ENCODE results near the gene VPS4A. TPM values are rescaled to one million over a fixed set of nuclear protein-coding genes. Genes with fewer than 3 reads are reported as not detected.

VPS4A gene
- polyA plus RNA-seq, 1 of the 3 experiments (the other 2 are of a cell fraction): 20.8 TPM

GRCh38 chr16:69276148-69277115 is 34.7 kb upstream of the VPS4A start (continued):
- no peak for TF ChIP-seq NRF1 (IDR thresholded peaks at IDR 0.05; ENCODE audit: low read depth, low read length)
- peak; percentile 99 for TF ChIP-seq TCF12 (IDR thresholded peaks at IDR 0.05)
- peak; percentile 89 for TF ChIP-seq RCOR1 (IDR thresholded peaks at IDR 0.05; ENCODE audit: low read length)
- TF ChIP-seq RFX5 (IDR thresholded peaks at IDR 0.05; ENCODE audit: low read length): no peak
- no peak for TF ChIP-seq RAD21 (IDR thresholded peaks at IDR 0.05; ENCODE audit: low read length)
- TF ChIP-seq CTCF (IDR thresholded peaks at IDR 0.05): no peak
- no peak for TF ChIP-seq MXI1 (IDR thresholded peaks at IDR 0.05; ENCODE audit: low read depth, low read length)
- TF ChIP-seq RXRA (IDR thresholded peaks at IDR 0.05; ENCODE audit: borderline replicate concordance, low read depth): peak; percentile 83; the same call in 1 of the 2 replicates
- peak; percentile 28; the same call in 1 of the 2 replicates for TF ChIP-seq FOXM1 (IDR thresholded peaks at IDR 0.05; ENCODE audit: low read depth)
- TF ChIP-seq FOSL2 (IDR thresholded peaks at IDR 0.05; ENCODE audit: borderline replicate concordance, low read depth): peak; percentile 80
- 0 out of 2 replicates have a peak, but pooled peaks have one; percentile 25 for TF ChIP-seq USF1 (IDR thresholded peaks at IDR 0.05; ENCODE audit: borderline replicate concordance, low read depth)
- TF ChIP-seq YY1 (IDR thresholded peaks at IDR 0.05; ENCODE audit: low read depth): no peak

GRCh38 chr16:69277413-69277812 is 33.7 kb upstream of the VPS4A start:
- H3K9me2 ChIP-seq: no peaks in the 10 kb centered on the region
- H3K36me3 ChIP-seq (replicated peaks in 1 of 2; ENCODE audit: control insufficient read depth in 1 of 2, insufficient read depth in 2 of 2, low read length in 1 of 2): peaks cover 0 to 18% of the 10 kb centered on the region in 2 experiments
- no peaks in the 10 kb centered on the region for H3K27me3 ChIP-seq (ENCODE audit: insufficient read depth)
- H3K4me2 ChIP-seq: peak overlapping the region; percentile 67; the same call in 1 of the 2 replicates
- H4K20me1 ChIP-seq (ENCODE audit: insufficient read depth): no peaks in the 10 kb centered on the region
- peaks cover 46% of the 10 kb centered on the region for H3K79me2 ChIP-seq (ENCODE audit: insufficient read depth)
- no peak overlapping the region for H3K4me3 ChIP-seq (ENCODE audit: low read depth in 2 of 2, low read length in 1 of 2)
- peaks cover 10 to 26% of the 10 kb centered on the region in 2 experiments for H3K4me1 ChIP-seq (ENCODE audit: control insufficient read depth in 1 of 2, insufficient read depth in 2 of 2, low read depth in 1 of 2, low read length in 1 of 2)
- WGBS (ENCODE audit: low lambda C conversion rate): 71% methylated on average over 1 of the region's 1 CpG
- H3K9me3 ChIP-seq: no peaks in the 10 kb centered on the region
- CTCF ChIA-PET: interaction anchor here (0.6 to 1.9 kb wide), 2 partner anchors 9 to 127 kb away, joined by 4 to 5 read pairs; no protein-coding TSS in a partner anchor
- peaks cover 31% of the 10 kb centered on the region for H3F3A ChIP-seq (replicated peaks; ENCODE audit: insufficient read depth)
- H2AFZ ChIP-seq (ENCODE audit: low read depth): no peak overlapping the region
- peak overlapping the region; percentile 75 to 90; a peak in 3 of 4 replicates for H3K27ac ChIP-seq (ENCODE audit: low read depth in 2 of 2, low read length in 1 of 2)
- DNase-seq: no peak
- H3K9ac ChIP-seq: no peak overlapping the region
- POLR2A ChIA-PET: no interaction called here
- TF ChIP-seq EP300 (IDR thresholded peaks at IDR 0.05; ENCODE audit: borderline replicate concordance in 1 of 2, low read depth in 1 of 2, low read length in 1 of 2) (no peak), REST (IDR thresholded peaks at IDR 0.05; ENCODE audit: low read depth, low read length) (no peak), MEF2A (IDR thresholded peaks at IDR 0.05; ENCODE audit: borderline replicate concordance, low read depth) (no peak), CTCF (IDR thresholded peaks at IDR 0.05) (no peak), SIN3A (IDR thresholded peaks at IDR 0.05; ENCODE audit: borderline replicate concordance, low read depth, low read length) (no peak), YY1 (IDR thresholded peaks at IDR 0.05; ENCODE audit: low read depth) (no peak), TEAD4 (IDR thresholded peaks at IDR 0.05; ENCODE audit: borderline replicate concordance, insufficient read depth) (no peak), NFIC (IDR thresholded peaks at IDR 0.05; ENCODE audit: borderline replicate concordance) (no peak), JUND (IDR thresholded peaks at IDR 0.05) (no peak), SMC3 (IDR thresholded peaks at IDR 0.05; ENCODE audit: low read depth, low read length) (no peak), POLR2AphosphoS5 (IDR thresholded peaks at IDR 0.05; ENCODE audit: low read depth, low read length) (no peak), EZH2phosphoT487 (IDR thresholded peaks at IDR 0.05; ENCODE audit: borderline replicate concordance, low read depth) (no peak), RFX5 (IDR thresholded peaks at IDR 0.05; ENCODE audit: low read length) (no peak), RXRA (IDR thresholded peaks at IDR 0.05; ENCODE audit: borderline replicate concordance, low read depth) (no peak), FOXM1 (IDR thresholded peaks at IDR 0.05; ENCODE audit: low read depth) (no peak)
